CD4-positive, alpha-beta T cell (primary cell): ENCODE results near the gene ARID1A. TPM values are rescaled to one million over a fixed set of nuclear protein-coding genes. Genes with fewer than 3 reads are reported as not detected.
A peak's percentile ranks its signal among the peaks of the same experiment; 100 is the strongest.

ENCODE experiments used
- ATAC-seq: fragments of 200-7000 bp; cut with Tn5 transposase; one replicate; pipeline ENCODE4 v1.10.0; 2022; ENCODE audit warnings: mild to moderate bottlenecking; ENCODE audit not compliant: poor library complexity
- CTCF ChIA-PET: fragments of 350-600 bp; sonication (Branson Sonifier 250); formaldehyde crosslinking; loops from one replicate; lab custom pipeline; 2021; ENCODE audit warnings: antibody characterized with exemption, inconsistent platforms; lab: Charles Lee
- POLR2A ChIA-PET: fragments of 350-600 bp; sonication (Branson Sonifier 250); formaldehyde crosslinking; loops from one replicate; lab custom pipeline; 2021; ENCODE audit warnings: antibody characterized with exemption, inconsistent platforms; lab: Charles Lee
- DNase-seq, 14 experiments: peaks; one replicate each; pipeline ENCODE4 v3.0.0-alpha.2; 2013 to 2020; ENCODE audit warnings: mixed read lengths in 2 of 14
- H3K27ac ChIP-seq, 2 donors: one replicate each; pipeline versions ENCODE4 v1.5.1 to v1.7.0; 2013; ENCODE audit warnings: low read length in 2 of 2, low read depth in 1 of 2, mild to moderate bottlenecking in 1 of 2
- H3K27me3 ChIP-seq, 2 experiments: 1 replicate in 1 of 2; 2 replicates in 1 of 2; pipeline versions ENCODE4 v1.6.1 to v1.7.0; 2013; ENCODE audit warnings: low read length in 2 of 2, control low read depth in 1 of 2, mild to moderate bottlenecking in 1 of 2, moderate library complexity in 1 of 2; ENCODE audit not compliant: insufficient read depth in 2 of 2, control insufficient read depth in 1 of 2
- H3K36me3 ChIP-seq: one replicate; pipeline ENCODE4 v1.6.1; 2013; ENCODE audit warnings: low read length, control low read depth; ENCODE audit not compliant: insufficient read depth
- H3K4me1 ChIP-seq: one replicate; pipeline ENCODE4 v1.6.1; 2013; ENCODE audit warnings: low read length, control low read depth; ENCODE audit not compliant: insufficient read depth
- H3K4me3 ChIP-seq: one replicate; pipeline ENCODE4 v1.5.1; 2013; ENCODE audit warnings: mild to moderate bottlenecking, low read length, moderate library complexity
- H3K9me3 ChIP-seq, 2 experiments: 1 replicate in 1 of 2; 2 replicates in 1 of 2; pipeline versions ENCODE4 v1.6.1 to v1.7.0; 2013; ENCODE audit warnings: low read length in 2 of 2, mild to moderate bottlenecking in 2 of 2, control low read depth in 1 of 2, moderate library complexity in 1 of 2; ENCODE audit not compliant: control insufficient read depth in 1 of 2, insufficient read depth in 1 of 2
- H3K27ac Mint-ChIP-seq: one replicate; pipeline ENCODE4 v1.8.0; 2020; ENCODE audit warnings: mixed read lengths
- H3K27me3 Mint-ChIP-seq: one replicate; pipeline ENCODE4 v1.8.0; 2021; ENCODE audit warnings: mixed read lengths
- H3K36me3 Mint-ChIP-seq: one replicate; pipeline ENCODE4 v1.8.0; 2021; ENCODE audit warnings: low read depth, mixed read lengths
- H3K4me1 Mint-ChIP-seq: one replicate; pipeline ENCODE4 v1.8.0; 2021; ENCODE audit warnings: low read depth, mixed read lengths
- H3K4me3 Mint-ChIP-seq: one replicate; pipeline ENCODE4 v1.8.0; 2020; ENCODE audit warnings: mild to moderate bottlenecking, mixed read lengths
- H3K9me3 Mint-ChIP-seq: one replicate; pipeline ENCODE4 v1.8.0; 2020; ENCODE audit warnings: mixed read lengths
- CTCF ChIP-seq: fragments of 200-600 bp; IDR thresholded peaks from one replicate; pipeline ENCODE4 v1.8.0; 2022; ENCODE audit warnings: antibody characterized with exemption, mild to moderate bottlenecking
- intact Hi-C, 2 experiments: fragments of 100-400 bp; cut with DNase I in 1 of 2; cut with micrococcal nuclease in 1 of 2; formaldehyde crosslinking; loops; one replicate each; pipeline versions ENCODE4 v1.15.1 to v1.9.0; 2023 to 2025; cut with DNase I, micrococcal nuclease
- total RNA-seq, 174 experiments: library from RNA in 2 of 174; stranded (reverse) in 2 of 174; gene quantifications; one replicate each; pipeline ENCODE4 v1.2.3 and lab custom pipeline; 2021 to 2026

Gene ARID1A
- total RNA-seq, 2 experiments from 2014 or later, result 102 to 103 TPM

GRCh38 chr1:26726784-26727183 is 31.0 kb downstream of the ARID1A start:
- Histone ChIP-seq H3K36me3 (peaks cover 27% of the 10 kb centered on the region), H3K4me1 (peaks cover 66% of the 10 kb centered on the region), H3K27ac (no peak overlapping the region), H3K27me3 (no peaks in the 10 kb centered on the region), H3K9me3 (no peaks in the 10 kb centered on the region), H3K4me3 (no peak overlapping the region)
- DNase-seq (no peak), ATAC-seq (no peak)
- CTCF ChIA-PET, result interaction anchor here (1.4 to 3.4 kb wide), 3 partner anchors 30 to 64 kb away, joined by 3 to 12 read pairs (median 4); no protein-coding TSS in a partner anchor
- Mint-ChIP-seq H3K27ac (peak overlapping the region; percentile 85), H3K9me3 (no peaks in the 10 kb centered on the region), H3K4me1 (peaks cover 100% of the 10 kb centered on the region), H3K36me3 (peaks cover 35% of the 10 kb centered on the region), H3K4me3 (peak overlapping the region; percentile 18), H3K27me3 (no peaks in the 10 kb centered on the region)
- TF ChIP-seq CTCF, result no peak
- POLR2A ChIA-PET, result interaction anchor here (1.1 to 4.3 kb wide), 4 partner anchors 10 to 62 kb away, joined by 4 to 29 read pairs (median 16); no protein-coding TSS in a partner anchor
- intact Hi-C loops, result loop anchor here in 1 of 2 experiments (10.0 kb wide), 1 partner anchor 58 kb away; the partner anchor contains the start of gene PIGV

- no peak overlapping the region for H3K4me3 ChIP-seq
- TF ChIP-seq CTCF, result no peak
- Mint-ChIP-seq H3K4me3 (no peak overlapping the region), H3K27ac (peak overlapping the region; percentile 85), H3K27me3 (no peaks in the 10 kb centered on the region), H3K4me1 (peaks cover 99% of the 10 kb centered on the region), H3K36me3 (peaks cover 42% of the 10 kb centered on the region), H3K9me3 (no peaks in the 10 kb centered on the region)
- H3K4me1 ChIP-seq, result peaks cover 60% of the 10 kb centered on the region
- no peak overlapping the region for H3K27ac ChIP-seq
- DNase-seq (no peak), ATAC-seq (no peak)
- H3K36me3 ChIP-seq, result peaks cover 34% of the 10 kb centered on the region
- intact Hi-C loops, result loop anchor here in 1 of 2 experiments (10.0 kb wide), 1 partner anchor 57 kb away; the partner anchor contains the start of gene PIGV
- H3K27me3 ChIP-seq, result no peaks in the 10 kb centered on the region
- ChIA-PET POLR2A (interaction anchor here (0.9 to 4.3 kb wide), 9 partner anchors 9 to 105 kb away, joined by 3 to 29 read pairs (median 5); no protein-coding TSS in a partner anchor), CTCF (interaction anchor here (1.1 to 3.4 kb wide), 5 partner anchors 12 to 63 kb away, joined by 3 to 12 read pairs (median 6); no protein-coding TSS in a partner anchor)
- no peaks in the 10 kb centered on the region for H3K9me3 ChIP-seq
These were observed 31.7 kb downstream of the ARID1A start for GRCh38 chr1:26727476-26727875.

GRCh38 chr1:26728645-26729044 is 32.8 kb downstream of the ARID1A start:
- peaks cover 54% of the 10 kb centered on the region for H3K36me3 Mint-ChIP-seq
- ATAC-seq, result no peak
- ChIA-PET POLR2A (interaction anchor here (1.0 to 4.3 kb wide), 9 partner anchors 10 to 36 kb away, joined by 3 to 29 read pairs (median 5); no protein-coding TSS in a partner anchor), CTCF (interaction anchor here (1.1 to 3.4 kb wide), 5 partner anchors 11 to 60 kb away, joined by 3 to 12 read pairs (median 6); no protein-coding TSS in a partner anchor)
- H3K4me3 Mint-ChIP-seq, result no peak overlapping the region
- TF ChIP-seq CTCF, result no peak
- H3K9me3 Mint-ChIP-seq, result no peaks in the 10 kb centered on the region
- peak overlapping the region; percentile 85 for H3K27ac Mint-ChIP-seq
- H3K27me3 Mint-ChIP-seq, result no peaks in the 10 kb centered on the region
- intact Hi-C loops, result loop anchor here in 1 of 2 experiments (10.0 kb wide), 1 partner anchor 56 kb away; the partner anchor contains the start of gene PIGV
- DNase-seq, result no peak
- peaks cover 59% of the 10 kb centered on the region for H3K4me1 ChIP-seq
- no peaks in the 10 kb centered on the region for H3K27me3 ChIP-seq
- peak overlapping the region in 1 of 2 donors; percentile 31 for H3K27ac ChIP-seq
- peaks cover 46% of the 10 kb centered on the region for H3K36me3 ChIP-seq
- peaks cover 99% of the 10 kb centered on the region for H3K4me1 Mint-ChIP-seq
- no peak overlapping the region for H3K4me3 ChIP-seq
- H3K9me3 ChIP-seq, result no peaks in the 10 kb centered on the region
